AG09309 (cell line): Measurements from ENCODE around the gene ICE1.

Experiments
- DNase-seq: peaks from one replicate; pipeline ENCODE4 v3.0.0-alpha.2; 2010; ENCODE audit warnings: low read depth
- H3K4me3 ChIP-seq: 2 replicates; pipeline ENCODE4 v1.5.1; 2011; ENCODE audit warnings: mild to moderate bottlenecking, low read depth, low read length, moderate library complexity; ENCODE audit not compliant: control insufficient read depth
- TF ChIP-seq, protein P1 (sequence below): IDR thresholded peaks from 2 replicates; pipeline ENCODE4 v1.5.1; 2011; ENCODE audit warnings: mild to moderate bottlenecking, low read depth, low read length, inconsistent platforms; ENCODE audit not compliant: insufficient read depth, control insufficient read depth; ENCODE audit errors: missing control alignments

Gene ICE1

DNA sequence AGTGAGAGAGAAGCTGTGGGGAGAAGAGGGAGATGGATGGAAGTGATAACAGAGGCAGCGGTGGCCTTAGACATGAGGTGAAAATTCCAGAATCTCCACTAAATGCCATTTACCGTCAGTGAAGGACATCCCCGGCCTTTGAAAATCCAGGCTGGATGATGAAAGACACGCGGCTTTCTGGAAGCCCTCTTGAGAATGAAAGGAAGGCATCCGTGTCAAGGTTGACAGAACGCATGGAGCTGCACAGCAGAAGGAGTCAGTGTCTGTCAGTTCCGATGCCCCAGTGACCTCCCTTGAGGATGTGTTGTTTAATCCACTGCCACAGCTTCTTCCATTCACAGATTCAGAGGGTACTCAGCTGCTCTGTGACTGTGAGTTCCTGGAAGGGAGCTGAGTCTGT lies 114.9 kb downstream of the ICE1 start:
- H3K4me3 ChIP-seq, result no peak overlapping the region
- no peak for DNase-seq
- TF ChIP-seq, protein P1, sequence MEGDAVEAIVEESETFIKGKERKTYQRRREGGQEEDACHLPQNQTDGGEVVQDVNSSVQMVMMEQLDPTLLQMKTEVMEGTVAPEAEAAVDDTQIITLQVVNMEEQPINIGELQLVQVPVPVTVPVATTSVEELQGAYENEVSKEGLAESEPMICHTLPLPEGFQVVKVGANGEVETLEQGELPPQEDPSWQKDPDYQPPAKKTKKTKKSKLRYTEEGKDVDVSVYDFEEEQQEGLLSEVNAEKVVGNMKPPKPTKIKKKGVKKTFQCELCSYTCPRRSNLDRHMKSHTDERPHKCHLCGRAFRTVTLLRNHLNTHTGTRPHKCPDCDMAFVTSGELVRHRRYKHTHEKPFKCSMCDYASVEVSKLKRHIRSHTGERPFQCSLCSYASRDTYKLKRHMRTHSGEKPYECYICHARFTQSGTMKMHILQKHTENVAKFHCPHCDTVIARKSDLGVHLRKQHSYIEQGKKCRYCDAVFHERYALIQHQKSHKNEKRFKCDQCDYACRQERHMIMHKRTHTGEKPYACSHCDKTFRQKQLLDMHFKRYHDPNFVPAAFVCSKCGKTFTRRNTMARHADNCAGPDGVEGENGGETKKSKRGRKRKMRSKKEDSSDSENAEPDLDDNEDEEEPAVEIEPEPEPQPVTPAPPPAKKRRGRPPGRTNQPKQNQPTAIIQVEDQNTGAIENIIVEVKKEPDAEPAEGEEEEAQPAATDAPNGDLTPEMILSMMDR, result no peak

DNA sequence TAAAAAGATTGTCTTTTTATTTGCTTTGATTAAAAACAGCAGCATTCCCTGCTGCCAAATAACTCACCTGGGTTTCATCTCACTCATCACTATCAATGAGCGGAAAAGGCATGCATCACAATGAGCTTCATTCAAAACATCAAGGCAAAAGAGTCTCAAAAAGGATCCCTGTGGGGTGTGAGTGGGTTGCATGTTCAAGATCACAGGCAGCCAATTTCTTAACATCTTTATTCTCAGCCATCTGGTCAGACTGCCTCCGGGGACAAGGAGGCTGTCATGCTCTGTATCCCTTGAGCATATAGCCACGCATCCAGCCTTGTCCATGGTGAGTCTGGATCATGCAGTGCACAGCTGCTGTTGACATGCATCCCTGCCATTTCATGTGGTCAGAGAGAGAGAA lies 117.1 kb downstream of the ICE1 start:
- no peak overlapping the region for H3K4me3 ChIP-seq
- TF ChIP-seq, protein P1, result no peak
- DNase-seq, result no peak
